Measurements from ENCODE around the gene KIRREL1.

The KIRREL1 gene

GRCh38 chr1:157968946-157969345 is 24.5 kb upstream of the KIRREL1 start:
- no peak for TF ChIP-seq CTCF (IDR thresholded peaks at IDR 0.05; ENCODE audit: extremely low read depth, insufficient read depth, missing control alignments)
- no peak for DNase-seq (ENCODE audit: low spot score)
- in situ Hi-C loops (cut with MboI; ENCODE audit: low pct_unique_long_range_greater_than_20kb, low sequenced_read_pairs, unreplicated experiment) = loop anchor here (10.0 kb wide), 1 partner anchor 156 kb away; a partner anchor contains a TSS

- DNase-seq (ENCODE audit: low spot score) = no peak
- in situ Hi-C loops (cut with MboI; ENCODE audit: low pct_unique_long_range_greater_than_20kb, low sequenced_read_pairs, unreplicated experiment) = loop anchor here (10.0 kb wide), 1 partner anchor 155 kb away; a partner anchor contains a TSS
- peak; percentile 72 for TF ChIP-seq CTCF (IDR thresholded peaks at IDR 0.05; ENCODE audit: extremely low read depth, insufficient read depth, missing control alignments)
These were observed 23.6 kb upstream of the KIRREL1 start for GRCh38 chr1:157969697-157970485.

DNA sequence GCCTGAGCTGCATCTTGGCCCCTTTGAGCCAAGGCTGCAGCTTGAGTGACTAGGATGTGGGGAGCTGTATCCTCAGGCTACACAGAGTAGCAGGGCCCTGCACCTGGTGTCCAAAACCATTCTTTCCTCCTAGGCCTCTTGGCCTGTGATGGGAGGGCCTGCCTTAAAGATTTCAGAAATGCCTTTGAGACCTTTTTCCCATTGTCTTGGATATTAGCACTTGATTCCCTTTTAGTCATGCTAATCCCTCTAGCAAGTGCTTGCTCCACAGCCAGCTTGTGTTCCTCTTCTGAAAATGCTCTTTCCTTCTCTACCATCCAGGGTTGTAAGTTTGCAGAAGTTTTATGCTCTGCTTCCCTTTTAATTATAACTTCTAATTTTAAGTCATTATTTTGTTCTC is 21.7 kb upstream of the KIRREL1 start:
- TF ChIP-seq CTCF (IDR thresholded peaks at IDR 0.05; ENCODE audit: extremely low read depth, insufficient read depth, missing control alignments) = no peak
- DNase-seq (ENCODE audit: low spot score) = no peak
- in situ Hi-C loops (cut with MboI; ENCODE audit: low pct_unique_long_range_greater_than_20kb, low sequenced_read_pairs, unreplicated experiment) = no loop called here

- in situ Hi-C loops (cut with MboI; ENCODE audit: low pct_unique_long_range_greater_than_20kb, low sequenced_read_pairs, unreplicated experiment) = no loop called here
- no peak for DNase-seq (ENCODE audit: low spot score)
These were observed 18.1 kb upstream of the KIRREL1 start for GRCh38 chr1:157975228-157975950.

DNA sequence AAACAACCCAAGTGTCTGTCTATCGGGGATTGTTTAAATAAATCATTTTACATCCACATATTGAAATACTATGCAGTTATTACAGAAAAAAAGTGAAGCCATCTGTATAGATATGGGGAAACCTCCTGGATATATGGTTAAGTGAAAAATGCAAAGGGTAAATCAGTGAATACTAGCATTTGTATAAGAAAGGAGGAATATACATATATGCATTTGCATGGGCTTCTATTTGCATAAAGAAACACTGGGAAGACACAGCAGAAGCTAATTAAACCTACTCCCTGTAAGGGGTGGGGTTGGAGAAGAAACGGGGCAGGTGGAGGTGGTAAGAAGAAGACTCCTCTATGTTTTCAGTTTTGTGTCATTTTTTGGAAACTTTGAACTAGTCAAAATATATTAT is 16.6 kb upstream of the KIRREL1 start:
- DNase-seq (ENCODE audit: low spot score) = no peak
- no peak for TF ChIP-seq CTCF (IDR thresholded peaks at IDR 0.05; ENCODE audit: extremely low read depth, insufficient read depth, missing control alignments)
- in situ Hi-C loops (cut with MboI; ENCODE audit: low pct_unique_long_range_greater_than_20kb, low sequenced_read_pairs, unreplicated experiment) = no loop called here

More at GRCh38 chr1:157975228-157975950, 18.1 kb upstream of the KIRREL1 start:
- TF ChIP-seq CTCF (IDR thresholded peaks at IDR 0.05; ENCODE audit: extremely low read depth, insufficient read depth, missing control alignments) = no peak

DNA sequence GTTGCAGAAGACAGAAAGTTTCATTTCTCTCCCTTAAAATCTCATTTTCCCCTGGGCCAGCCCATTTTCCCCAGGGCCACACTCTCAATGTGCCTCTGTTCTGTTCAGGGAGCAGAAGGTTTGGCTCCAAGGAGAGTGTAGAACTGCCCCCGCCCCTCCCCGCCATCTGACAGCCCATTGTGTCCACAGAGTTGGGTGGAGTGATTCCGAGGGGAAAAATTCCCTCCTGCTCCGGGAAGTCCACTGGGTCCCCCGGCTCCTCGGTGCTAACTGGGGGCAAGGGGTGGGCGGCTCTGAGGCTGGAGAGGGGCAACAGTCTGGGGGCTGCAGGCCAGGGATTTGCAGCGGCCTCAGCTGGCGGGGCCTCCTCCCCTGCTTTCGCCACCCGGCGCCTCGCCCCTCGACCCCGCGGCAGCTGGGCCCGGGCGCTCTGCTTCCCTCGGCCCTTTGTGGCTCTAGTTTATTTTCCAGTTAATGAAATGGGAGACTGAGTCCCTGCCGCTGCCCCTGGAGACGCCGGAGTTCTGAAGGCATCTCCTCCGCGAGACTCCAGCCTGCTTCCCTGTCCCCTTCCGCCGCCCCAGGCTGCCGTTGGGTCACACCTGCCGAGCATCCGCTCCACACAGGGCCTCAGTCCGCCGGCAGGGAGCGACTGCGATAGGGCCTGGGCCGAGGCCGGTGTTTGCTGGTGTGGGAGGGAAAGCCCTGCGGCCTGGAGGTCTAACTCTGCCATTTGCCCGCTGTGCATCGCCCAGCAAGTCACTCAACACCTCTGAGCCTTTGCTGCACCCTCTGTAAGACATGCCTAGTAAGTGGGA is 14.7 kb upstream of the KIRREL1 start:
- in situ Hi-C loops (cut with MboI; ENCODE audit: low pct_unique_long_range_greater_than_20kb, low sequenced_read_pairs, unreplicated experiment) = no loop called here
- no peak for TF ChIP-seq CTCF (IDR thresholded peaks at IDR 0.05; ENCODE audit: extremely low read depth, insufficient read depth, missing control alignments)
- DNase-seq (ENCODE audit: low spot score) = no peak

Data from GM13977 (cell line).